ENCODE data around the gene NKAIN2.
A peak's percentile ranks its signal among the peaks of the same experiment; 100 is the strongest.

The NKAIN2 gene

GRCh38 chr6:124688369-124688768, 884.7 kb downstream of the NKAIN2 start:
- no peaks in the 10 kb centered on the region for H3K79me1 ChIP-seq (ENCODE audit: low read depth, low read length)

GRCh38 chr6:124694139-124694705, 890.6 kb downstream of the NKAIN2 start:
- Histone ChIP-seq H3K27me3 (ENCODE audit: control insufficient read depth in 3 of 3, insufficient read depth in 3 of 3, low read depth in 1 of 3, low read length in 3 of 3) (no peaks in the 10 kb centered on the region), H3K9ac (ENCODE audit: low read depth, low read length, poor library complexity) (no peak overlapping the region), H2BK15ac (ENCODE audit: low read length) (no peak overlapping the region), H3K9me3 (replicated peaks in 1 of 2; ENCODE audit: control insufficient read depth in 2 of 2, insufficient read depth in 1 of 2, low read depth in 1 of 2, low read length in 2 of 2) (peaks cover 0 to 3% of the 10 kb centered on the region in 2 donors), H2BK120ac (ENCODE audit: low read depth, low read length) (no peak overlapping the region), H3K79me1 (ENCODE audit: low read depth, low read length) (no peaks in the 10 kb centered on the region), H3K4me1 (ENCODE audit: control insufficient read depth in 2 of 2, insufficient read depth in 1 of 2, low read depth in 1 of 2, low read length in 2 of 2) (no peaks in the 10 kb centered on the region), H3K4ac (ENCODE audit: low read length) (no peak overlapping the region), H3K27ac (replicated peaks; ENCODE audit: low read length) (no peak overlapping the region), H3K14ac (ENCODE audit: low read length) (no peak overlapping the region), H3K4me2 (ENCODE audit: insufficient read depth, low read length, poor library complexity, severe bottlenecking) (no peak overlapping the region), H2BK12ac (ENCODE audit: low read length) (no peak overlapping the region), H3K23ac (ENCODE audit: low read depth, low read length, poor library complexity) (no peak overlapping the region), H2AK5ac (ENCODE audit: low read depth, low read length) (no peak overlapping the region), H2AFZ (ENCODE audit: low read length) (peak overlapping the region; percentile 25), H4K91ac (ENCODE audit: low read depth, low read length, poor library complexity) (no peak overlapping the region), H3K18ac (ENCODE audit: low read length) (no peak overlapping the region), H2BK5ac (ENCODE audit: low read length) (no peak overlapping the region), H3K36me3 (replicated peaks in 1 of 2; ENCODE audit: control insufficient read depth in 2 of 2, insufficient read depth in 2 of 2, low read length in 2 of 2) (no peaks in the 10 kb centered on the region), H4K8ac (ENCODE audit: low read depth, low read length) (no peak overlapping the region), H3K4me3 (ENCODE audit: low read length in 2 of 2) (no peak overlapping the region)
- no CpG with 5 or more reads among the region's 4 CpGs for WGBS, 2 donors (ENCODE audit: extremely low coverage in 2 of 2, insufficient read length in 2 of 2, insufficient replicate concordance in 1 of 2)
- no peak for DNase-seq (ENCODE audit: low spot score)

More at GRCh38 chr6:124688369-124688768, 884.7 kb downstream of the NKAIN2 start:
- no peak overlapping the region for H3K4me2 ChIP-seq (ENCODE audit: insufficient read depth, low read length, poor library complexity, severe bottlenecking)
- H3K14ac ChIP-seq (ENCODE audit: low read length): no peak overlapping the region
- H3K27me3 ChIP-seq (ENCODE audit: control insufficient read depth in 3 of 3, insufficient read depth in 3 of 3, low read depth in 1 of 3, low read length in 3 of 3): no peaks in the 10 kb centered on the region
- no peaks in the 10 kb centered on the region for H3K9me3 ChIP-seq (replicated peaks in 1 of 2; ENCODE audit: control insufficient read depth in 2 of 2, insufficient read depth in 1 of 2, low read depth in 1 of 2, low read length in 2 of 2)
- no peak overlapping the region for H2BK5ac ChIP-seq (ENCODE audit: low read length)
- no peak overlapping the region for H2BK120ac ChIP-seq (ENCODE audit: low read depth, low read length)
- no peak overlapping the region for H4K8ac ChIP-seq (ENCODE audit: low read depth, low read length)
- no peak overlapping the region for H3K4ac ChIP-seq (ENCODE audit: low read length)
- no peak overlapping the region for H2BK12ac ChIP-seq (ENCODE audit: low read length)
- no peak overlapping the region for H3K23ac ChIP-seq (ENCODE audit: low read depth, low read length, poor library complexity)
- H2AK5ac ChIP-seq (ENCODE audit: low read depth, low read length): no peak overlapping the region
- H3K27ac ChIP-seq (replicated peaks; ENCODE audit: low read length): no peak overlapping the region
- H3K36me3 ChIP-seq (replicated peaks in 1 of 2; ENCODE audit: control insufficient read depth in 2 of 2, insufficient read depth in 2 of 2, low read length in 2 of 2): no peaks in the 10 kb centered on the region
- H2BK15ac ChIP-seq (ENCODE audit: low read length): no peak overlapping the region
- H3K4me3 ChIP-seq (ENCODE audit: low read length in 2 of 2): no peak overlapping the region
- H3K9ac ChIP-seq (ENCODE audit: low read depth, low read length, poor library complexity): no peak overlapping the region
- H4K91ac ChIP-seq (ENCODE audit: low read depth, low read length, poor library complexity): no peak overlapping the region
- no peak overlapping the region for H2AFZ ChIP-seq (ENCODE audit: low read length)
- peaks cover 3 to 4% of the 10 kb centered on the region in 2 donors for H3K4me1 ChIP-seq (ENCODE audit: control insufficient read depth in 2 of 2, insufficient read depth in 1 of 2, low read depth in 1 of 2, low read length in 2 of 2)
- no peak for DNase-seq (ENCODE audit: low spot score)
- no peak overlapping the region for H3K18ac ChIP-seq (ENCODE audit: low read length)

GRCh38 chr6:124699038-124699437, 895.4 kb downstream of the NKAIN2 start:
- H3K79me1 ChIP-seq (ENCODE audit: low read depth, low read length): no peaks in the 10 kb centered on the region
- H3K27ac ChIP-seq (replicated peaks; ENCODE audit: low read length): no peak overlapping the region
- H3K4me3 ChIP-seq (ENCODE audit: low read length in 2 of 2): no peak overlapping the region
- H3K27me3 ChIP-seq (ENCODE audit: control insufficient read depth in 3 of 3, insufficient read depth in 3 of 3, low read depth in 1 of 3, low read length in 3 of 3): no peaks in the 10 kb centered on the region
- H3K9ac ChIP-seq (ENCODE audit: low read depth, low read length, poor library complexity): no peak overlapping the region
- H3K18ac ChIP-seq (ENCODE audit: low read length): no peak overlapping the region
- H3K4me1 ChIP-seq (ENCODE audit: control insufficient read depth in 2 of 2, insufficient read depth in 1 of 2, low read depth in 1 of 2, low read length in 2 of 2): no peaks in the 10 kb centered on the region
- no peak overlapping the region for H2BK5ac ChIP-seq (ENCODE audit: low read length)
- WGBS, 2 donors (ENCODE audit: extremely low coverage in 2 of 2, insufficient read length in 2 of 2, insufficient replicate concordance in 1 of 2): no CpG with 5 or more reads among the region's 2 CpGs
- no peak overlapping the region for H4K91ac ChIP-seq (ENCODE audit: low read depth, low read length, poor library complexity)
- H3K23ac ChIP-seq (ENCODE audit: low read depth, low read length, poor library complexity): no peak overlapping the region
- H2BK120ac ChIP-seq (ENCODE audit: low read depth, low read length): no peak overlapping the region
- H3K9me3 ChIP-seq (replicated peaks in 1 of 2; ENCODE audit: control insufficient read depth in 2 of 2, insufficient read depth in 1 of 2, low read depth in 1 of 2, low read length in 2 of 2): peaks cover 0 to 6% of the 10 kb centered on the region in 2 donors
- H2AFZ ChIP-seq (ENCODE audit: low read length): peak overlapping the region; percentile 24
- H2AK5ac ChIP-seq (ENCODE audit: low read depth, low read length): no peak overlapping the region
- H3K14ac ChIP-seq (ENCODE audit: low read length): no peak overlapping the region
- H2BK12ac ChIP-seq (ENCODE audit: low read length): no peak overlapping the region
- H3K4me2 ChIP-seq (ENCODE audit: insufficient read depth, low read length, poor library complexity, severe bottlenecking): no peak overlapping the region
- no peak for DNase-seq (ENCODE audit: low spot score)
- H3K36me3 ChIP-seq (replicated peaks in 1 of 2; ENCODE audit: control insufficient read depth in 2 of 2, insufficient read depth in 2 of 2, low read length in 2 of 2): no peaks in the 10 kb centered on the region
- H4K8ac ChIP-seq (ENCODE audit: low read depth, low read length): no peak overlapping the region
- no peak overlapping the region for H3K4ac ChIP-seq (ENCODE audit: low read length)
- no peak overlapping the region for H2BK15ac ChIP-seq (ENCODE audit: low read length)

DNA sequence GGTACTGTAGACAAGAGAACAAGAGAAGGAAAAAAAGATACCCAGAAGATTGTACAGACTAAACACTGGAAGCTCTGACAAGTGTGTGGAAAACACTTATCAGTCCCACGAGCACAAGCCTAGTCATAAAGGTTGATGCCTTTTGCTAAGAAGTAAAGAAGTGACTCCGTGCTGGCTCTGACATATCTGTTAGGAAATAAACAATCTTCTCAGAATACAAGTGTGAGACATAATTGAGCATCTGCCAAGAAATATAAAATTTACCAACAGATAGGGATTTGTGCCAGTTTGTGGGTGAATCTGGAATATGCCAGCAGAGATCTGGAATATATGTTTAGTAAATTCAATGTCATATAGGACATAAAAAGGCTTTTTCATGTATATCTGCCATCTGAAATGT, 899.9 kb downstream of the NKAIN2 start:
- Histone ChIP-seq H4K91ac (ENCODE audit: low read depth, low read length, poor library complexity) (no peak overlapping the region), H2BK12ac (ENCODE audit: low read length) (no peak overlapping the region), H3K4me3 (ENCODE audit: low read length in 2 of 2) (no peak overlapping the region), H3K9me3 (replicated peaks in 1 of 2; ENCODE audit: control insufficient read depth in 2 of 2, insufficient read depth in 1 of 2, low read depth in 1 of 2, low read length in 2 of 2) (peaks cover 0 to 6% of the 10 kb centered on the region in 2 donors), H3K4ac (ENCODE audit: low read length) (no peak overlapping the region), H4K8ac (ENCODE audit: low read depth, low read length) (no peak overlapping the region), H3K27ac (replicated peaks; ENCODE audit: low read length) (no peak overlapping the region), H3K79me1 (ENCODE audit: low read depth, low read length) (no peaks in the 10 kb centered on the region), H2AFZ (ENCODE audit: low read length) (no peak overlapping the region), H2BK15ac (ENCODE audit: low read length) (no peak overlapping the region), H3K4me2 (ENCODE audit: insufficient read depth, low read length, poor library complexity, severe bottlenecking) (no peak overlapping the region), H3K9ac (ENCODE audit: low read depth, low read length, poor library complexity) (no peak overlapping the region), H3K23ac (ENCODE audit: low read depth, low read length, poor library complexity) (no peak overlapping the region), H3K14ac (ENCODE audit: low read length) (no peak overlapping the region), H2BK5ac (ENCODE audit: low read length) (no peak overlapping the region), H2BK120ac (ENCODE audit: low read depth, low read length) (no peak overlapping the region), H3K27me3 (ENCODE audit: control insufficient read depth in 3 of 3, insufficient read depth in 3 of 3, low read depth in 1 of 3, low read length in 3 of 3) (no peaks in the 10 kb centered on the region), H3K18ac (ENCODE audit: low read length) (no peak overlapping the region), H3K4me1 (ENCODE audit: control insufficient read depth in 2 of 2, insufficient read depth in 1 of 2, low read depth in 1 of 2, low read length in 2 of 2) (no peaks in the 10 kb centered on the region), H3K36me3 (replicated peaks in 1 of 2; ENCODE audit: control insufficient read depth in 2 of 2, insufficient read depth in 2 of 2, low read length in 2 of 2) (no peaks in the 10 kb centered on the region), H2AK5ac (ENCODE audit: low read depth, low read length) (no peak overlapping the region)
- no peak for DNase-seq (ENCODE audit: low spot score)
- WGBS, 2 donors (ENCODE audit: extremely low coverage in 2 of 2, insufficient read length in 2 of 2, insufficient replicate concordance in 1 of 2): no CpG with 5 or more reads among the region's 2 CpGs
